Measurements from ENCODE around the gene SP5.

DNA sequence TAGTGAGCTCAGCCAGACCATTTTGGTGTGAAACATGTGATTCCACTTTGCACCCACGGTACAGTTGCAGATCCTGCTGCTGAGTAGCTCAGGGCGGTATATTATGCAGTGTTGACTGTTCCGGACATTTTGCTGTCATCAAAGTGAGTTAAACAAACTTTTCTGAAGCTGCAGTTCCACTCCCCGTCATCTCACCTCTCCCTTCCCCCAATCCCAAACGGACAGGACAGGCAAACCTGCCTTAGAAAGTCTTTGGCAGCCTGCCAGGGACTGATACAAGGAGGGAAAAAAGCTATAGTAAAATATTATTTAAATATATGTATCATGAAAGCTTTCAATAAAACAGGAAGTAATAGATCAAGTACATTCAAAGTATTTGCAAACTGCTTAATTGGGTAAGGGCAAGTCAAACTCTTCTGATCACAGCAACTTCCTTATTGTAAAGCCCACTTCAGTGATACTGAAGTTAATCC is 35.5 kb upstream of the SP5 start:
- TF ChIP-seq CTCF (IDR thresholded peaks at IDR 0.05 in 2 of 3, conservative IDR thresholded peaks at IDR 0.05 in 1 of 3; ENCODE audit: borderline replicate concordance in 1 of 3, insufficient read depth in 1 of 3, low read depth in 2 of 3, low read length in 2 of 3) (no peak), POLR2AphosphoS5 (IDR thresholded peaks at IDR 0.05; ENCODE audit: low read depth, low read length) (no peak), SIN3A (IDR thresholded peaks at IDR 0.05; ENCODE audit: low read depth) (no peak), EZH2 (IDR thresholded peaks at IDR 0.05) (no peak), POLR2A (IDR thresholded peaks at IDR 0.05; ENCODE audit: borderline replicate concordance, extremely low read depth, insufficient read depth, insufficient read length) (no peak), JUND (IDR thresholded peaks at IDR 0.05) (no peak), ZFX (IDR thresholded peaks at IDR 0.05) (no peak), ZNF274 (IDR thresholded peaks at IDR 0.05; ENCODE audit: low read depth, low read length) (no peak), ZBTB33 (IDR thresholded peaks at IDR 0.05; ENCODE audit: extremely low read depth, insufficient replicate concordance, low read length) (no peak), REST (IDR thresholded peaks at IDR 0.05; ENCODE audit: low read depth) (no peak), FOSL1 (IDR thresholded peaks at IDR 0.05; ENCODE audit: low read depth) (no peak), SRF (IDR thresholded peaks at IDR 0.05; ENCODE audit: low read depth) (no peak), YY1 (IDR thresholded peaks at IDR 0.05; ENCODE audit: extremely low read depth, insufficient replicate concordance, low read depth, low read length) (no peak), ATF3 (IDR thresholded peaks at IDR 0.05) (no peak)
